ENCODE data around the gene STAT5B. TPM values are rescaled to one million over a fixed set of nuclear protein-coding genes. Genes with fewer than 3 reads are reported as not detected.
A peak's percentile ranks its signal among the peaks of the same experiment; 100 is the strongest.

The STAT5B gene
- total and polyA plus RNA-seq, 2 of the 13 experiments (the other 11 are each of a cell fraction or from before 2014, with no cell fraction given), result 21.0 to 42.8 TPM

- TF ChIP-seq FLYWCH1 (CRISPR knock-in tag; IDR thresholded peaks at IDR 0.05), result peak; percentile 94
- peak; percentile 91 for TF ChIP-seq E2F5 (CRISPR knock-in tag; conservative IDR thresholded peaks at IDR 0.05)
- TF ChIP-seq NR3C1 (CRISPR knock-in tag; IDR thresholded peaks at IDR 0.05), result no peak
- no peak for TF ChIP-seq PHB2 (IDR thresholded peaks at IDR 0.05; ENCODE audit: partially characterized antibody)
- TF ChIP-seq HHEX (CRISPR knock-in tag; IDR thresholded peaks at IDR 0.05), result no peak
- TF ChIP-seq FOXK2 (IDR thresholded peaks at IDR 0.05), result no peak
- TF ChIP-seq ZNF609 (CRISPR knock-in tag; IDR thresholded peaks at IDR 0.05; ENCODE audit: borderline replicate concordance), result 0 out of 2 replicates have a peak, but pooled peaks have one; percentile 23
- no peak for TF ChIP-seq KAT7 (CRISPR knock-in tag; IDR thresholded peaks at IDR 0.05; ENCODE audit: borderline replicate concordance)
- TF ChIP-seq IKZF1 (IDR thresholded peaks at IDR 0.05), result no peak
- TF ChIP-seq IRF9 (CRISPR knock-in tag; IDR thresholded peaks at IDR 0.05; ENCODE audit: borderline replicate concordance), result peak; percentile 84; the same call in 1 of the 2 replicates
- TF ChIP-seq RFX5 (IDR thresholded peaks at IDR 0.05; ENCODE audit: low read depth, low read length), result no peak
- 0 out of 2 replicates have a peak, but pooled peaks have one; percentile 67 for TF ChIP-seq ZNF205 (CRISPR knock-in tag; IDR thresholded peaks at IDR 0.05)
- peak; percentile 81; the same call in 1 of the 2 replicates for TF ChIP-seq TEF (CRISPR knock-in tag; IDR thresholded peaks at IDR 0.05)
- TF ChIP-seq NFKBIZ (CRISPR knock-in tag; IDR thresholded peaks at IDR 0.05), result peak; percentile 90
- peak; percentile 92; the same call in 1 of the 2 replicates for TF ChIP-seq ZNF720 (CRISPR knock-in tag; IDR thresholded peaks at IDR 0.05)
- 0 out of 2 replicates have a peak, but pooled peaks have one; percentile 24 for TF ChIP-seq RERE (CRISPR knock-in tag; IDR thresholded peaks at IDR 0.05; ENCODE audit: low read depth)
- TF ChIP-seq SIX1 (CRISPR knock-in tag; IDR thresholded peaks at IDR 0.05; ENCODE audit: borderline replicate concordance), result peak; percentile 83
These were observed 96.2 kb downstream of the STAT5B start (continued) for GRCh38 chr17:42179911-42180410.
